ENCODE results near the gene ARHGAP23. TPM values are rescaled to one million over a fixed set of nuclear protein-coding genes. Genes with fewer than 3 reads are reported as not detected.
"Not testable (repeated sequence)": the region's sequence is repeated elsewhere in the genome, so short reads cannot be mapped to it uniquely, and the experiment has no call there.

ARHGAP23 gene
- total RNA-seq, 2 experiments from 2014 or later = 0.40 to 0.47 TPM

- H3K27me3 Mint-ChIP-seq = no peaks in the 10 kb centered on the region
- CTCF ChIA-PET = interaction anchor here (1.8 kb wide), 1 partner anchor 53 kb away, joined by 5 read pairs; no protein-coding TSS in a partner anchor
- POLR2A ChIA-PET = no interaction called here
- H3K9me3 Mint-ChIP-seq = no peaks in the 10 kb centered on the region
- no peak for TF ChIP-seq CTCF (IDR thresholded peaks at IDR 0.05)
- intact Hi-C loops (cut with micrococcal nuclease) = no loop called here
- no peak overlapping the region for H3K27ac Mint-ChIP-seq
- H3K4me3 Mint-ChIP-seq = no peak overlapping the region
- no peaks in the 10 kb centered on the region for H3K4me1 Mint-ChIP-seq (ENCODE audit: low read depth)
- H3K36me3 Mint-ChIP-seq (ENCODE audit: low read depth) = no peaks in the 10 kb centered on the region
- ATAC-seq (no peak), DNase-seq (no peak)
Measured at GRCh38 chr17:38476549-38476948, 48.3 kb downstream of the ARHGAP23 start.

- CTCF ChIA-PET; POLR2A ChIA-PET; H3K27ac Mint-ChIP-seq; H3K27me3 Mint-ChIP-seq; DNase-seq; H3K9me3 Mint-ChIP-seq; H3K4me3 Mint-ChIP-seq; ATAC-seq; H3K4me1 Mint-ChIP-seq (ENCODE audit: low read depth); intact Hi-C loops (cut with micrococcal nuclease); H3K36me3 Mint-ChIP-seq (ENCODE audit: low read depth): not testable (repeated sequence)
Measured at GRCh38 chr17:38477417-38477816, 49.2 kb downstream of the ARHGAP23 start.

- H3K4me1 Mint-ChIP-seq (ENCODE audit: low read depth); intact Hi-C loops (cut with micrococcal nuclease); POLR2A ChIA-PET; H3K27me3 Mint-ChIP-seq; H3K27ac Mint-ChIP-seq; H3K36me3 Mint-ChIP-seq (ENCODE audit: low read depth); H3K4me3 Mint-ChIP-seq; DNase-seq; H3K9me3 Mint-ChIP-seq; ATAC-seq: not testable (repeated sequence)
- CTCF ChIA-PET = interaction anchor here (0.6 to 1.2 kb wide), 2 partner anchors 19 to 54 kb away, joined by 3 read pairs; no protein-coding TSS in a partner anchor
Measured at GRCh38 chr17:38477951-38478350, 49.7 kb downstream of the ARHGAP23 start.

- ATAC-seq; H3K9me3 Mint-ChIP-seq; POLR2A ChIA-PET; H3K4me1 Mint-ChIP-seq (ENCODE audit: low read depth); DNase-seq; intact Hi-C loops (cut with micrococcal nuclease); H3K27me3 Mint-ChIP-seq; H3K4me3 Mint-ChIP-seq; H3K27ac Mint-ChIP-seq; H3K36me3 Mint-ChIP-seq (ENCODE audit: low read depth): not testable (repeated sequence)
- CTCF ChIA-PET = interaction anchor here (0.6 to 1.2 kb wide), 2 partner anchors 18 to 55 kb away, joined by 3 read pairs; no protein-coding TSS in a partner anchor
Measured at GRCh38 chr17:38478667-38479066, 50.4 kb downstream of the ARHGAP23 start.

- H3K36me3 Mint-ChIP-seq (ENCODE audit: low read depth); intact Hi-C loops (cut with micrococcal nuclease); DNase-seq; H3K9me3 Mint-ChIP-seq; H3K27ac Mint-ChIP-seq; ATAC-seq; H3K4me3 Mint-ChIP-seq; H3K27me3 Mint-ChIP-seq; POLR2A ChIA-PET; H3K4me1 Mint-ChIP-seq (ENCODE audit: low read depth): not testable (repeated sequence)
- CTCF ChIA-PET = interaction anchor here (1.1 to 2.1 kb wide), 5 partner anchors 26 to 68 kb away, joined by 3 to 10 read pairs (median 3); no protein-coding TSS in a partner anchor
Measured at GRCh38 chr17:38482039-38482699, 53.9 kb downstream of the ARHGAP23 start.

- H3K27me3 Mint-ChIP-seq; H3K36me3 Mint-ChIP-seq (ENCODE audit: low read depth); POLR2A ChIA-PET; intact Hi-C loops (cut with micrococcal nuclease); H3K27ac Mint-ChIP-seq; DNase-seq; ATAC-seq; H3K4me1 Mint-ChIP-seq (ENCODE audit: low read depth); H3K4me3 Mint-ChIP-seq; H3K9me3 Mint-ChIP-seq: not testable (repeated sequence)
- CTCF ChIA-PET = interaction anchor here (1.1 to 2.1 kb wide), 5 partner anchors 27 to 68 kb away, joined by 3 to 10 read pairs (median 3); no protein-coding TSS in a partner anchor
Measured at GRCh38 chr17:38482700-38483043, 54.4 kb downstream of the ARHGAP23 start.

- CTCF ChIA-PET = interaction anchor here (1.0 to 3.8 kb wide), 3 partner anchors 30 to 61 kb away, joined by 3 to 18 read pairs (median 5); no protein-coding TSS in a partner anchor
- H3K4me1 Mint-ChIP-seq (ENCODE audit: low read depth); H3K36me3 Mint-ChIP-seq (ENCODE audit: low read depth); POLR2A ChIA-PET; H3K4me3 Mint-ChIP-seq; intact Hi-C loops (cut with micrococcal nuclease); H3K27me3 Mint-ChIP-seq; H3K9me3 Mint-ChIP-seq; H3K27ac Mint-ChIP-seq: not testable (repeated sequence)
- TF ChIP-seq CTCF (IDR thresholded peaks at IDR 0.05) = peak; percentile 56
- DNase-seq (peak; percentile 81), ATAC-seq (peak; percentile 88)
Measured at GRCh38 chr17:38484242-38485145, 56.2 kb downstream of the ARHGAP23 start.
